HCT116 (cell line): ENCODE measurements around the gene SUMO3. TPM values are rescaled to one million over a fixed set of nuclear protein-coding genes. Genes with fewer than 3 reads are reported as not detected.

Source experiments
- ATAC-seq: fragments of 200-7000 bp; cut with Tn5 transposase; 2 replicates; pipeline ENCODE4 v1.9.1; 2020; ENCODE audit warnings: mild to moderate bottlenecking, moderate library complexity
- BruUV-seq: library from RNA; stranded (reverse); fragments of 400-500 nt; replicated peaks from 2 replicates; lab custom pipeline; 2021; lab: Mats Ljungman, UMichigan
- CTCF ChIA-PET: fragments of 300-600 bp; sonication (Branson Sonifier 250); formaldehyde crosslinking; loops from one replicate; lab custom pipeline; 2021; ENCODE audit warnings: antibody characterized with exemption; lab: Charles Lee
- POLR2A ChIA-PET: fragments of 300-600, 350-600 bp; sonication (Branson Sonifier 250); formaldehyde crosslinking; loops from one replicate; lab custom pipeline; 2021; ENCODE audit warnings: antibody characterized with exemption; lab: Charles Lee
- RAD21 ChIA-PET, 2 experiments: fragments of 300-600 bp; sonication (Branson Sonifier 250); formaldehyde crosslinking; loops; one replicate each; lab custom pipeline; 2023; ENCODE audit warnings: low total read pairs in 2 of 2; ENCODE audit not compliant: uncharacterized antibody in 2 of 2, unreplicated experiment in 2 of 2, low non-redundant PET in 1 of 2; lab: Charles Lee
- DNase-seq: peaks from one replicate; pipeline ENCODE4 v3.0.0-alpha.2; 2010; ENCODE audit warnings: low read depth, low spot score
- H2AFZ ChIP-seq: fragments of 200-600 bp; shearing (Covaris generic), sonication (generic); 2 replicates; pipeline ENCODE4 v1.6.1; 2017; ENCODE audit warnings: low read depth, mixed run types, mixed read lengths, antibody characterized with exemption, low read length; ENCODE audit not compliant: poor library complexity, severe bottlenecking
- H3K27ac ChIP-seq: 2 replicates; pipeline ENCODE4 v1.5.1; 2012; ENCODE audit warnings: low read depth, low read length
- H3K27me3 ChIP-seq: fragments of 200-600 bp; sonication (generic); 2 replicates; pipeline ENCODE4 v1.6.1; 2016; ENCODE audit warnings: mixed run types, low read length, mixed read lengths; ENCODE audit not compliant: insufficient read depth
- H3K36me3 ChIP-seq, 2 experiments: fragments of 200-500 bp in 1 of 2; fragments of 200-600 bp in 1 of 2; sonication (Bioruptor generic) in 1 of 2; sonication (generic) in 1 of 2; 2 replicates each; pipeline versions ENCODE4 v1.5.1 to v1.6.1; 2014 to 2016; ENCODE audit warnings: low read length in 2 of 2, inconsistent platforms in 1 of 2, mixed read lengths in 1 of 2, mixed run types in 1 of 2; ENCODE audit not compliant: insufficient read depth in 2 of 2, control insufficient read depth in 1 of 2
- H3K4me1 ChIP-seq, 2 experiments: fragments of 200-600 bp in 1 of 2; sonication (generic) in 1 of 2; 2 replicates each; pipeline versions ENCODE4 v1.5.1 to v1.6.1; 2012 to 2017; ENCODE audit warnings: low read length in 2 of 2, inconsistent platforms in 1 of 2, mild to moderate bottlenecking in 1 of 2, mixed read lengths in 1 of 2, mixed run types in 1 of 2, moderate library complexity in 1 of 2; ENCODE audit not compliant: insufficient read depth in 2 of 2, control insufficient read depth in 1 of 2
- H3K4me2 ChIP-seq: fragments of 200-600 bp; sonication (generic); 2 replicates; pipeline ENCODE4 v1.6.1; 2017; ENCODE audit warnings: mixed run types, low read length, mixed read lengths
- H3K4me3 ChIP-seq, 2 experiments: fragments of 200-600 bp in 1 of 2; sonication (generic) in 1 of 2; replicated peaks in 1 of 2; 2 replicates each; pipeline ENCODE4 v1.5.1; 2011 to 2016; ENCODE audit warnings: low read length in 2 of 2, control low read depth in 1 of 2, low read depth in 1 of 2, mild to moderate bottlenecking in 1 of 2, mixed read lengths in 1 of 2, mixed run types in 1 of 2
- H3K79me2 ChIP-seq: fragments of 200-600 bp; sonication (generic); 2 replicates; pipeline ENCODE4 v1.6.1; 2017; ENCODE audit warnings: mild to moderate bottlenecking, mixed run types, low read length, moderate library complexity, mixed read lengths; ENCODE audit not compliant: insufficient read depth
- H3K9ac ChIP-seq: fragments of 200-600 bp; sonication (generic); 2 replicates; pipeline ENCODE4 v1.6.1; 2016; ENCODE audit warnings: low read length, mixed read lengths
- H3K9me2 ChIP-seq: fragments of 200-600 bp; sonication (generic), shearing (Covaris generic); 2 replicates; pipeline ENCODE4 v1.6.1; 2017; ENCODE audit warnings: mixed run types, mild to moderate bottlenecking, moderate library complexity; ENCODE audit not compliant: insufficient read depth
- H3K9me3 ChIP-seq, 2 experiments: fragments of 200-500 bp in 1 of 2; fragments of 200-600 bp in 1 of 2; sonication (Bioruptor generic) in 1 of 2; sonication (generic) in 1 of 2; 2 replicates each; pipeline ENCODE4 v1.6.1; 2014 to 2017; ENCODE audit warnings: low read length in 2 of 2, mixed read lengths in 2 of 2, inconsistent platforms in 1 of 2, low read depth in 1 of 2, mild to moderate bottlenecking in 1 of 2, mixed run types in 1 of 2, moderate library complexity in 1 of 2; ENCODE audit not compliant: control insufficient read depth in 1 of 2, insufficient read depth in 1 of 2
- H4K20me1 ChIP-seq: fragments of 200-600 bp; sonication (generic), shearing (Covaris generic); 2 replicates; pipeline ENCODE4 v1.6.1; 2017; ENCODE audit warnings: mixed run types, mild to moderate bottlenecking, moderate library complexity; ENCODE audit not compliant: insufficient read depth
- CTCF ChIP-seq, 3 experiments: fragments of 200-600 bp in 1 of 3; sonication (generic) in 1 of 3; IDR thresholded peaks in 2 of 3; conservative IDR thresholded peaks in 1 of 3; 2 replicates each; pipeline ENCODE4 v1.5.1; 2012 to 2017; ENCODE audit warnings: low read depth in 2 of 3, low read length in 2 of 3, antibody characterized with exemption in 1 of 3, borderline replicate concordance in 1 of 3, control low read depth in 1 of 3, mild to moderate bottlenecking in 1 of 3, mixed read lengths in 1 of 3, mixed run types in 1 of 3, moderate library complexity in 1 of 3; ENCODE audit not compliant: insufficient read depth in 1 of 3
- EGR1 ChIP-seq: IDR thresholded peaks from 2 replicates; pipeline ENCODE4 v1.6.1; 2012; ENCODE audit warnings: low read depth
- EZH2 ChIP-seq: fragments of 200-600 bp; sonication (generic); IDR thresholded peaks from 2 replicates; pipeline ENCODE4 v1.6.1; 2017; ENCODE audit warnings: antibody characterized with exemption, mixed run types
- POLR2A ChIP-seq: IDR thresholded peaks from 2 replicates; pipeline ENCODE4 v1.7.0; 2011; ENCODE audit warnings: borderline replicate concordance; ENCODE audit not compliant: insufficient read depth, insufficient read length; ENCODE audit errors: extremely low read depth
- POLR2AphosphoS5 ChIP-seq: IDR thresholded peaks from 2 replicates; pipeline ENCODE4 v1.6.1; 2011; ENCODE audit warnings: mild to moderate bottlenecking, low read depth, low read length, moderate library complexity
- RAD21 ChIP-seq: IDR thresholded peaks from 2 replicates; pipeline ENCODE4 v1.6.1; 2012; ENCODE audit warnings: low read depth, mild to moderate bottlenecking
- REST ChIP-seq: IDR thresholded peaks from 2 replicates; pipeline ENCODE4 v1.6.1; 2012; ENCODE audit warnings: low read depth
- SIN3A ChIP-seq: IDR thresholded peaks from 2 replicates; pipeline ENCODE4 v1.6.1; 2012; ENCODE audit warnings: low read depth
- SP1 ChIP-seq: IDR thresholded peaks from 2 replicates; pipeline ENCODE4 v1.6.1; 2012; ENCODE audit warnings: low read depth
- SRF ChIP-seq: IDR thresholded peaks from 2 replicates; pipeline ENCODE4 v1.6.1; 2012; ENCODE audit warnings: low read depth
- intact Hi-C: fragments of 100-400 bp; cut with micrococcal nuclease; formaldehyde crosslinking; loops from 2 replicates; pipeline ENCODE4 v1.10.0; 2022
- total RNA-seq: library from RNA; stranded (reverse); gene quantifications from one replicate; pipeline ENCODE4 v1.2.1, GENCODE V29; 2021; ENCODE audit not compliant: unreplicated experiment

The SUMO3 gene
- total RNA-seq, 1 experiment from 2014 or later, result 31.5 TPM

DNA sequence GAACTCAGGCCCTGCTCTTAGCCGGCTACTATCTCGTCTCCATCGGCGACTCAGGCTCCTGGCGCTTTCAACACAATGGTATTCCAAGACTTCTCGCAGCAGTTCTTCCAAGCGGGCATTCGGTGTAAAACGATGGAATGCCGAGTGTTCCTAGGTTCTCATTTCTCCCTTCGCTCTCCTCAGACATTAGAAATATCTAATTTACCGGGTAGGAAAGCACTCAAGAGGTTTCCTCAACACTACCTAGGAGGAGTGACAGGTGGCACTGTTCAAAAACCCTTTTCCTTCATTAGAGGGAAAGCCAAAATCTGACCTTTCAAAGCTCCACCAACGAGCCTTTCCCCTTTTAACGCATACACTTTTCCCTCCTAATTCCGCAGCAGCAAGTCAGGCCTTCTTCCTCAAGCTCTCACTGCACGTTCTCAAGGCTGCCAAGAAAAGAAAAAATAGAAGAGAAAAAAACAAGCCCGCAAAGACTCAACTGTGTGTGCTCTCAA, 16.8 kb downstream of the SUMO3 start:
- peak overlapping the region; percentile 78 for H3K4me2 ChIP-seq
- peak; percentile 52 for ATAC-seq
- peak overlapping the region; percentile 78 to 88 for H3K4me3 ChIP-seq
- TF ChIP-seq SP1, result no peak
- TF ChIP-seq SIN3A, result no peak
- TF ChIP-seq EZH2, result no peak
- peak; percentile 40 to 50 (median 40); a peak in 4 of 6 replicates for TF ChIP-seq CTCF (IDR thresholded peaks at IDR 0.05 in 2 of 3, conservative IDR thresholded peaks at IDR 0.05 in 1 of 3; ENCODE audit: borderline replicate concordance in 1 of 3, insufficient read depth in 1 of 3, low read depth in 2 of 3, low read length in 2 of 3)
- TF ChIP-seq EGR1, result no peak
- TF ChIP-seq SRF, result no peak
- TF ChIP-seq POLR2AphosphoS5, result no peak
- peak; percentile 50 for TF ChIP-seq RAD21
- TF ChIP-seq REST, result no peak
- TF ChIP-seq POLR2A, result no peak
- intact Hi-C loops, result loop anchor here (1.0 kb wide), 1 partner anchor 336 kb away; no protein-coding TSS in a partner anchor
- POLR2A ChIA-PET, result no interaction called here
- H3K9ac ChIP-seq, result peak overlapping the region; percentile 77
- no peaks in the 10 kb centered on the region for H3K9me2 ChIP-seq
- peak overlapping the region; percentile 74 for H3K27ac ChIP-seq
- H2AFZ ChIP-seq, result no peak overlapping the region
- RAD21 ChIA-PET, result no interaction called here
- H3K27me3 ChIP-seq, result no peaks in the 10 kb centered on the region
- TSS peak; percentile 49 for BruUV-seq
- CTCF ChIA-PET, result interaction anchor here (0.6 to 2.5 kb wide), 7 partner anchors 8 to 337 kb away, joined by 3 to 14 read pairs (median 4); partner anchors contain the start of gene PTTG1IP
- H3K4me1 ChIP-seq, result peaks cover 11 to 20% of the 10 kb centered on the region in 2 experiments
- DNase-seq, result peak; percentile 29
- peaks cover 19% of the 10 kb centered on the region; the same call in 1 of the 2 replicates for H4K20me1 ChIP-seq
- peaks cover 66% of the 10 kb centered on the region for H3K79me2 ChIP-seq
- H3K9me3 ChIP-seq, result no peaks in the 10 kb centered on the region
- H3K36me3 ChIP-seq, result peaks cover 6 to 33% of the 10 kb centered on the region in 2 experiments; a peak in 3 of 4 replicates
